HT1080 (cell line): ENCODE measurements around the gene LDLRAP1. TPM values are rescaled to one million over a fixed set of nuclear protein-coding genes. Genes with fewer than 3 reads are reported as not detected.
"Not testable (repeated sequence)": the region's sequence is repeated elsewhere in the genome, so short reads cannot be mapped to it uniquely, and the experiment has no call there.

Experiments used
- DNase-seq: peaks from one replicate; pipeline ENCODE4 v3.0.0-alpha.2; 2015; ENCODE audit warnings: low read depth
- polyA plus RNA-seq, 2 experiments: library from polyadenylated mRNA; depleted of rRNA; stranded (reverse); fragments of >200 nt; gene quantifications; 2 replicates each; pipeline ENCODE4 v1.2.3, GENCODE V29; 2015
- total RNA-seq: library from RNA; depleted of rRNA; stranded (reverse); fragments of >200 nt; shearing (Covaris generic); gene quantifications from 2 replicates; pipeline ENCODE4 v1.2.3, GENCODE V29; 2014; rRNA removed

Gene LDLRAP1
- total RNA-seq = 11.6 and 13.8 TPM in 2 replicates
- 11.1 and 13.0 TPM in 2 replicates for polyA plus RNA-seq (2015; cell fraction: cytosol; rRNA removed)
- 13.1 and 13.7 TPM in 2 replicates for polyA plus RNA-seq (2015; cell fraction: nucleus; rRNA removed)

- DNase-seq = peak; percentile 64
These were observed at the start of gene LDLRAP1 for GRCh38 chr1:25543425-25544242. Gene LDLRAP1, plus strand, starts transcription at chr1:25543606. Its CDS starts 93 bp downstream, at chr1:25543699.

GRCh38 chr1:25494952-25495351 is 48.5 kb upstream of the LDLRAP1 start:
- DNase-seq = no peak

GRCh38 chr1:25500694-25501093 is 42.7 kb upstream of the LDLRAP1 start:
- no peak for DNase-seq

- peak; percentile 58 for DNase-seq
These were observed 42.0 kb upstream of the LDLRAP1 start for GRCh38 chr1:25501235-25502058.

- DNase-seq = no peak
These were observed 40.4 kb upstream of the LDLRAP1 start for GRCh38 chr1:25502957-25503356.

- peak; percentile 40 for DNase-seq
These were observed 39.6 kb upstream of the LDLRAP1 start for GRCh38 chr1:25503551-25504426.

GRCh38 chr1:25504706-25505595 is 38.5 kb upstream of the LDLRAP1 start:
- no peak for DNase-seq

- no peak for DNase-seq
These were observed 37.6 kb upstream of the LDLRAP1 start for GRCh38 chr1:25505656-25506385.

GRCh38 chr1:25506566-25507463 is 36.6 kb upstream of the LDLRAP1 start:
- not testable (repeated sequence) for DNase-seq

- no peak for DNase-seq
These were observed 29.7 kb upstream of the LDLRAP1 start for GRCh38 chr1:25513666-25514065.

- DNase-seq = no peak
These were observed 28.4 kb upstream of the LDLRAP1 start for GRCh38 chr1:25515033-25515432.

GRCh38 chr1:25516686-25517085 is 26.7 kb upstream of the LDLRAP1 start:
- DNase-seq = no peak

GRCh38 chr1:25517476-25518394 is 25.7 kb upstream of the LDLRAP1 start:
- DNase-seq = no peak

GRCh38 chr1:25519624-25520023 is 23.8 kb upstream of the LDLRAP1 start:
- DNase-seq = peak; percentile 80

GRCh38 chr1:25520446-25521061 is 22.9 kb upstream of the LDLRAP1 start:
- no peak for DNase-seq

GRCh38 chr1:25522031-25522655 is 21.3 kb upstream of the LDLRAP1 start:
- DNase-seq = no peak
